Liver (tissue), 3 donors: ENCODE data around the gene CYP2E1.

Source experiments
- FOXA1 ChIP-seq: IDR thresholded peaks from 2 replicates; pipeline ENCODE4 v1.6.1; 2016; ENCODE audit warnings: antibody characterized with exemption
- GABPA ChIP-seq, 2 donors: IDR thresholded peaks in 1 of 2; conservative IDR thresholded peaks in 1 of 2; 2 replicates each; pipeline ENCODE4 v1.6.1; 2016; ENCODE audit warnings: antibody characterized with exemption in 2 of 2, mild to moderate bottlenecking in 1 of 2, moderate library complexity in 1 of 2
- HNF4A ChIP-seq, 2 donors: conservative IDR thresholded peaks; 2 replicates each; pipeline ENCODE4 v1.6.1; 2016; ENCODE audit warnings: antibody characterized with exemption in 2 of 2, mild to moderate bottlenecking in 2 of 2
- JUND ChIP-seq, 2 donors: IDR thresholded peaks; 2 replicates each; pipeline ENCODE4 v1.6.1; 2016; ENCODE audit warnings: antibody characterized with exemption in 2 of 2
- NR2F2 ChIP-seq: IDR thresholded peaks from 2 replicates; pipeline ENCODE4 v1.6.1; 2016; ENCODE audit warnings: antibody characterized with exemption
- RAD21 ChIP-seq, 2 donors: IDR thresholded peaks; 2 replicates each; pipeline ENCODE4 v1.6.1; 2016; ENCODE audit warnings: antibody characterized with exemption in 2 of 2, mild to moderate bottlenecking in 2 of 2
- RXRA ChIP-seq, 2 donors: IDR thresholded peaks; 2 replicates each; pipeline ENCODE4 v1.6.1; 2017 to 2018; ENCODE audit warnings: antibody characterized with exemption in 2 of 2, mild to moderate bottlenecking in 1 of 2
- TAF1 ChIP-seq: conservative IDR thresholded peaks from 2 replicates; pipeline ENCODE4 v1.6.1; 2016; ENCODE audit warnings: antibody characterized with exemption, mild to moderate bottlenecking
- TF ChIP-seq, protein P1 (sequence below): fragments of 150-350 bp; IDR thresholded peaks from 2 replicates; pipeline ENCODE4 v1.5.1; 2017; ENCODE audit warnings: improper control_type of control experiment, low read depth, low read length; ENCODE audit not compliant: missing input control
- TF ChIP-seq, protein P2 (sequence below): IDR thresholded peaks from 2 replicates; pipeline ENCODE4 v1.6.1; 2016; ENCODE audit warnings: antibody characterized with exemption, mild to moderate bottlenecking
- TF ChIP-seq, protein P3 (sequence below): IDR thresholded peaks from 2 replicates; pipeline ENCODE4 v1.6.1; 2016; ENCODE audit warnings: antibody characterized with exemption
- TF ChIP-seq, protein P4 (sequence below): IDR thresholded peaks from 2 replicates; pipeline ENCODE4 v1.6.1; 2016; ENCODE audit warnings: antibody characterized with exemption
- TF ChIP-seq, protein P5 (sequence below): IDR thresholded peaks from 2 replicates; pipeline ENCODE4 v1.6.1; 2016; ENCODE audit warnings: antibody characterized with exemption
- donor health status: healthy.
- donor health status: healthy.

DNA sequence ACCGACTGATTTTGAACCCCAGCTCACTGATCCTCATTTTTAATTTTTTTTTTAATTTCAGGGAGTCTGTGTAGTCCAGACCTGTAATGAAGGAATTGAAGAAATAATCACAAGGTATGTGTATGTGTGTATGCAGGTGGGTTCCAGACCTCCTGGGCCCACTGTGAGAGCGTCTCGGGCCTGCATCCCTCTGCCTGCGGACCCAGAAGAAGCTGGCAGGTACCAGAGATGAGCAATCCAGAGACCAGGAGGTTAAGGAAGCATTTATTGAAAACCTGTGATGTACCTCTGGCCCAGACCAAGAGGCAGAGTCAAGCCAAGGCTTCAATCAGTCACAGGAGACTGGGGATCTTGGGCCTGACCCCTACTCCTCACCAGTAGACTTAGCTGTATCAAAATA, 27.4 kb downstream of the CYP2E1 start:
- TF ChIP-seq, protein P1, sequence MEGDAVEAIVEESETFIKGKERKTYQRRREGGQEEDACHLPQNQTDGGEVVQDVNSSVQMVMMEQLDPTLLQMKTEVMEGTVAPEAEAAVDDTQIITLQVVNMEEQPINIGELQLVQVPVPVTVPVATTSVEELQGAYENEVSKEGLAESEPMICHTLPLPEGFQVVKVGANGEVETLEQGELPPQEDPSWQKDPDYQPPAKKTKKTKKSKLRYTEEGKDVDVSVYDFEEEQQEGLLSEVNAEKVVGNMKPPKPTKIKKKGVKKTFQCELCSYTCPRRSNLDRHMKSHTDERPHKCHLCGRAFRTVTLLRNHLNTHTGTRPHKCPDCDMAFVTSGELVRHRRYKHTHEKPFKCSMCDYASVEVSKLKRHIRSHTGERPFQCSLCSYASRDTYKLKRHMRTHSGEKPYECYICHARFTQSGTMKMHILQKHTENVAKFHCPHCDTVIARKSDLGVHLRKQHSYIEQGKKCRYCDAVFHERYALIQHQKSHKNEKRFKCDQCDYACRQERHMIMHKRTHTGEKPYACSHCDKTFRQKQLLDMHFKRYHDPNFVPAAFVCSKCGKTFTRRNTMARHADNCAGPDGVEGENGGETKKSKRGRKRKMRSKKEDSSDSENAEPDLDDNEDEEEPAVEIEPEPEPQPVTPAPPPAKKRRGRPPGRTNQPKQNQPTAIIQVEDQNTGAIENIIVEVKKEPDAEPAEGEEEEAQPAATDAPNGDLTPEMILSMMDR = no peak
- no peak for TF ChIP-seq HNF4A (conservative IDR thresholded peaks at IDR 0.05)
- TF ChIP-seq, protein P2, sequence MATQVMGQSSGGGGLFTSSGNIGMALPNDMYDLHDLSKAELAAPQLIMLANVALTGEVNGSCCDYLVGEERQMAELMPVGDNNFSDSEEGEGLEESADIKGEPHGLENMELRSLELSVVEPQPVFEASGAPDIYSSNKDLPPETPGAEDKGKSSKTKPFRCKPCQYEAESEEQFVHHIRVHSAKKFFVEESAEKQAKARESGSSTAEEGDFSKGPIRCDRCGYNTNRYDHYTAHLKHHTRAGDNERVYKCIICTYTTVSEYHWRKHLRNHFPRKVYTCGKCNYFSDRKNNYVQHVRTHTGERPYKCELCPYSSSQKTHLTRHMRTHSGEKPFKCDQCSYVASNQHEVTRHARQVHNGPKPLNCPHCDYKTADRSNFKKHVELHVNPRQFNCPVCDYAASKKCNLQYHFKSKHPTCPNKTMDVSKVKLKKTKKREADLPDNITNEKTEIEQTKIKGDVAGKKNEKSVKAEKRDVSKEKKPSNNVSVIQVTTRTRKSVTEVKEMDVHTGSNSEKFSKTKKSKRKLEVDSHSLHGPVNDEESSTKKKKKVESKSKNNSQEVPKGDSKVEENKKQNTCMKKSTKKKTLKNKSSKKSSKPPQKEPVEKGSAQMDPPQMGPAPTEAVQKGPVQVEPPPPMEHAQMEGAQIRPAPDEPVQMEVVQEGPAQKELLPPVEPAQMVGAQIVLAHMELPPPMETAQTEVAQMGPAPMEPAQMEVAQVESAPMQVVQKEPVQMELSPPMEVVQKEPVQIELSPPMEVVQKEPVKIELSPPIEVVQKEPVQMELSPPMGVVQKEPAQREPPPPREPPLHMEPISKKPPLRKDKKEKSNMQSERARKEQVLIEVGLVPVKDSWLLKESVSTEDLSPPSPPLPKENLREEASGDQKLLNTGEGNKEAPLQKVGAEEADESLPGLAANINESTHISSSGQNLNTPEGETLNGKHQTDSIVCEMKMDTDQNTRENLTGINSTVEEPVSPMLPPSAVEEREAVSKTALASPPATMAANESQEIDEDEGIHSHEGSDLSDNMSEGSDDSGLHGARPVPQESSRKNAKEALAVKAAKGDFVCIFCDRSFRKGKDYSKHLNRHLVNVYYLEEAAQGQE = no peak
- no peak for TF ChIP-seq RAD21 (IDR thresholded peaks at IDR 0.05)
- TF ChIP-seq RXRA (IDR thresholded peaks at IDR 0.05) = no peak
- TF ChIP-seq TAF1 = no peak
- TF ChIP-seq GABPA (IDR thresholded peaks at IDR 0.05 in 1 of 2, conservative IDR thresholded peaks at IDR 0.05 in 1 of 2) = no peak
- no peak for TF ChIP-seq JUND (IDR thresholded peaks at IDR 0.05)
- TF ChIP-seq, protein P3, sequence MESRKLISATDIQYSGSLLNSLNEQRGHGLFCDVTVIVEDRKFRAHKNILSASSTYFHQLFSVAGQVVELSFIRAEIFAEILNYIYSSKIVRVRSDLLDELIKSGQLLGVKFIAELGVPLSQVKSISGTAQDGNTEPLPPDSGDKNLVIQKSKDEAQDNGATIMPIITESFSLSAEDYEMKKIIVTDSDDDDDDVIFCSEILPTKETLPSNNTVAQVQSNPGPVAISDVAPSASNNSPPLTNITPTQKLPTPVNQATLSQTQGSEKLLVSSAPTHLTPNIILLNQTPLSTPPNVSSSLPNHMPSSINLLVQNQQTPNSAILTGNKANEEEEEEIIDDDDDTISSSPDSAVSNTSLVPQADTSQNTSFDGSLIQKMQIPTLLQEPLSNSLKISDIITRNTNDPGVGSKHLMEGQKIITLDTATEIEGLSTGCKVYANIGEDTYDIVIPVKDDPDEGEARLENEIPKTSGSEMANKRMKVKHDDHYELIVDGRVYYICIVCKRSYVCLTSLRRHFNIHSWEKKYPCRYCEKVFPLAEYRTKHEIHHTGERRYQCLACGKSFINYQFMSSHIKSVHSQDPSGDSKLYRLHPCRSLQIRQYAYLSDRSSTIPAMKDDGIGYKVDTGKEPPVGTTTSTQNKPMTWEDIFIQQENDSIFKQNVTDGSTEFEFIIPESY = no peak
- TF ChIP-seq, protein P4, sequence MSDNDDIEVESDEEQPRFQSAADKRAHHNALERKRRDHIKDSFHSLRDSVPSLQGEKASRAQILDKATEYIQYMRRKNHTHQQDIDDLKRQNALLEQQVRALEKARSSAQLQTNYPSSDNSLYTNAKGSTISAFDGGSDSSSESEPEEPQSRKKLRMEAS = no peak
- no peak for TF ChIP-seq NR2F2
- TF ChIP-seq, protein P5, sequence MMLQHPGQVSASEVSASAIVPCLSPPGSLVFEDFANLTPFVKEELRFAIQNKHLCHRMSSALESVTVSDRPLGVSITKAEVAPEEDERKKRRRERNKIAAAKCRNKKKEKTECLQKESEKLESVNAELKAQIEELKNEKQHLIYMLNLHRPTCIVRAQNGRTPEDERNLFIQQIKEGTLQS = no peak
- TF ChIP-seq FOXA1 = no peak
